GM19328 (cell line): ENCODE measurements around the gene TSHZ3.

ENCODE experiments used
- ATAC-seq: cut with Tn5 transposase; IDR thresholded peaks from one replicate; pipeline ENCODE4 v1.9.1; 2021; ENCODE audit warnings: mild to moderate bottlenecking, moderate library complexity; ENCODE audit not compliant: unreplicated experiment

The TSHZ3 gene

GRCh38 chr19:31354799-31355664 lies 5.8 kb upstream of the TSHZ3 start:
- no peak for ATAC-seq

DNA sequence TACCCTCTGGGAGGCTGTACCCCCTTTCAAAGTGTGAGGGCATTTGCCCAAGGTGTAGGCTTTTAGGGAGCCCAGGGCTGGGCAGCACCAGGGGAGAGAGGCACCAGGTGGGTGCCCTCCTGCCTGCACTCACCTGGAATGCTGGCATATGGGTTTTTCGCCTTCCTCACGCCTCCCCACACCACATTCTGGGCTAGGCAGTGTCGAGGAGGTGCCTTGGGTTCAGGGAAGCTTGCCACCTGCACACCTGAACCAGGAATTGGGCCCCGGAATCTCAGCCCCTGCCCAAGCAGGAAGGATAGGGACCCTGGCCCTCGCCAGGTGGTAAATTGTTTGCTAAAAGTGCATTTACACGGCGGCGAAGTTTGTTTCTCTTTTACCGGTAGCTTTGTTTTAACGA lies 5.1 kb upstream of the TSHZ3 start:
- no peak for ATAC-seq

GRCh38 chr19:31353833-31354232 lies 4.6 kb upstream of the TSHZ3 start:
- no peak for ATAC-seq

- no peak for ATAC-seq
Observed at GRCh38 chr19:31352782-31353651, 3.8 kb upstream of the TSHZ3 start.

GRCh38 chr19:31352296-31352781 lies 3.1 kb upstream of the TSHZ3 start:
- no peak for ATAC-seq

- ATAC-seq, result no peak
Observed at GRCh38 chr19:31351855-31352195, 2.6 kb upstream of the TSHZ3 start.

DNA sequence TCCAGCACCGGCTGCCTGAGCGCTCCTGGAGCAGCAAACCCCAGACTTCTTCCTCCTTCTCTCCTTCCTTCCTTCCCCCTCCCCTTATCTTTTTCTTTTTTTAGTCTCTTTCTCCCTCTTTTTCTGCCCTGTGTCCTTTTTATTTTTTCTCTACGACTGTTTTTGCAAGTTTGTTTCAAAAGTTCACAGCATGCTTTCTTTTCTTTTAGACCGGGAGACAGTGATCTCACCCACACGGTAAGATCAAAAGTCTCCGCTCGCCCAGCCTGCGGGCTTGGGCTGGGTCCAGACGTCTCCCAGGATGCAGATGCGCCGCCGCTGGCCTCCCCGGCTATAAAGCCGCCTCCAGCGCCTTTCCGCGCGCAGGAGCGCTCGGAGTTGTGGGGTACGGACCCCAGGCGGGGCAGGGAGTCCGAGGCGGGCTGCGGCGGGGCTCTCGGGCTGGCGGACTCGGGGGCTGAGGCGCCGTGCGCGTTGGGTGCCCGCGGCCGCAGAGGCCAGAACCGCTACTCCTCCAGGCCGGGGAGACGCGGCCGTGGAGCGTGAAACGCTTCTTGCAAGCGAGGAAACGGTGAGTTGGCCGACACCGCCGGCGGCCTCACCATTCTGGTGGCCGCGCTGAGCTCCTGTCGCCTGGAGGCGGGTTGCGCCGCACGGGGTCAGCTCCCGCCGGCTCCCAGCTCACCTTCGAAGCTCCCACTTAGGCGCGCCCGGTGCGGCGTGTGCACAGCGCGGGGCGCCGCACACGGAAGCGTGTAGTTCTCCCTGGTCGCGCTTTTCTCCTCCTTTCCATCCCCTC lies 2.0 kb upstream of the TSHZ3 start:
- ATAC-seq, result no peak

GRCh38 chr19:31350693-31351055 lies 1.4 kb upstream of the TSHZ3 start:
- ATAC-seq, result no peak

GRCh38 chr19:31350033-31350692 lies 927 bp upstream of the TSHZ3 start:
- no peak for ATAC-seq

DNA sequence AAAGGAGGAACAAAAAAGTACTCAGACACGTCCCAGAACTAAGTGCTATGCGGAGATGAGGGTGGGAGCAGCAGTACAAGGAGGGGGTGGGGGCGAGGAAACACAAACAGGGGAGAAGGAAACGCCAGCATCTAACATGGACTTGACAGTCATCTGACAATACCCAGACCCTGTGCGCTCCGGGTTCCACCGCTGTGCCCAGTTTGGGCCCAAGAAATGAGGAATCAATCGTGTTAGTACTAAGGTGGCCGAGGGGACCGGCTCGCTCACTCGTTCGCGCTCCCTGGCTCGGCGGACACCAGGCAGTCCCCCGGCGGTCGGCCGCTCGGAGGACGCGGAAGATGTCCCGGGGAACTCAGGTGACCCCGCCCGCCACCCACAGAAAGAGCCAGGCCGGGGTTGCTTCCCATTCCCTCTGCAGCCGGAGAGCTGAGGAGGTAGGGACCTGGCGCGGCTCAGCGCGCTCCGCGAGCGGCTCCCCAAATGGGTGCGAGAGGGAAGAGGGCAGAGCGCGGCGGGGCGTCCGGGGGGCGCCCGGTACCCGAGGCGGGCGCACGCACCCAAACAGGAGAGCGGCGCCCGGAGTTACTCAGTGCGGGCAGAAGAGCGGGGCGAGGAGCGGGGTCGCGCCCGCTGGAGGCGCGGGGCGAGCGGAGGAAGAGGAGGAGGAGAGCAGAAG lies 616 bp downstream of the TSHZ3 start:
- no peak for ATAC-seq

DNA sequence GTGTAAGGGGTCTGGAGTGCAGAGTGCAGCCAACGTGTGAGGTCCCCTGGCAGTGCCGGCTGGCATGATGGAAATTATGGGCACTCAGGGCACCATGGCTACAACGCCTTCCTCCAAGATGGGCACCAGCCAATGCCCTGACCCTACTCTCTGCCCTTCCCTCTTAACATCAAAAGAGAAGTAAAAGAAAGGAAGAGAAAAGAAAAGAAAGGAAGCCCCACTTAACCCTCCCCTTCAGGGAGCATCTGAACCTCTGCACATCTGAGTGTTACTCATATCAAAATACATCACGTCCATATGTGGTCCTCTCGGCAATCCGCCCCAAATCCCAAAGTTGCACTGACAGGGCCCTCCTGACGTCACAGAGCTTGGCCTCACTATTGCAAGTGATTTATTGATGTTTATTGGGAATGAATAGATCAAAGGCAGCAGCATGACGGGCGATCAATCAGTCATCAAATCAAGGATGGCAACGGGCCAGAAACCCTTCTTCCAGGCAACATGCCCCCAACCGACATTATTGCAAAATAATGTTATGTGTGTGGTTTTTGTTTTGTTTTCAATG lies 1.3 kb downstream of the TSHZ3 start:
- ATAC-seq, result no peak

DNA sequence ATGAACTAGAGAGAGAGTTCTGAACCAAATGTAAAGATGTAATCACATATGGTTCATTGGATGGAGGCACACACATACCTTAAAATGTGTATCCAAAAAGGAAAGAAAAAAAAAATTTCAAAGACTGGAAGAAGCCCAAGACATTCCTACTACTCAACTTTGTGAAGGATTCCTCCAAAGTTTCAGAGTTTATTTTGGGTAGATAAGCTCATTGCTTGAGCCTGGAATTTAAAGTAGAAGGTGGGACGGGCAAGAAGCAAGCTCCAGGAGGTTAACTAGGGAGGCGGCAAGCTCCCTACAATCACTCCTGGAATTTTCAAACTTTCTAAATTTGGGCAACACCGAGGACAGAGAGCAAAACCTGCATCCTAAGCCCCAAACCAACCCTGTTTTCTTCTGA lies 1.9 kb downstream of the TSHZ3 start:
- ATAC-seq, result no peak

- no peak for ATAC-seq
Observed at GRCh38 chr19:31346184-31347059, 2.8 kb downstream of the TSHZ3 start.

DNA sequence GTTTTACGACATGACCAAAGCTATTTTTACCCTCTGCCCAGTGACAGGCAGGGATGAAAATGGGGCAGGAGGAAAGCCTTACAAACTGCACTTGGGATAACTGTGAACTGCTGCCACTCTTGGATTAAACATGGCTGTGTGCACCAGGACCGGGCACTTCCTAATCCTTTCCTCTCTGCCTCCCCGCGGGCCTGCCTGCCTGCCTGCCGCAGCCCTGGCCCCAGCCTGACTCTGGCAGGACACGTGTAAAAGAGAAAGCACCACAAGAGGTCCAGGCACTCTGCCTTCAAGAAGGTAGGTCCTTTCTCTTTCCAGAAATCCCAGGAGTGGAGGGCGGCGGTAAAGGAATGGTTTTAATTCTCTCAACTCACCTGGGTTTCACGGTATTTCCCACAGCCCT lies 4.8 kb downstream of the TSHZ3 start:
- no peak for ATAC-seq

- no peak for ATAC-seq
Observed at GRCh38 chr19:31342926-31343325, 6.3 kb downstream of the TSHZ3 start.

DNA sequence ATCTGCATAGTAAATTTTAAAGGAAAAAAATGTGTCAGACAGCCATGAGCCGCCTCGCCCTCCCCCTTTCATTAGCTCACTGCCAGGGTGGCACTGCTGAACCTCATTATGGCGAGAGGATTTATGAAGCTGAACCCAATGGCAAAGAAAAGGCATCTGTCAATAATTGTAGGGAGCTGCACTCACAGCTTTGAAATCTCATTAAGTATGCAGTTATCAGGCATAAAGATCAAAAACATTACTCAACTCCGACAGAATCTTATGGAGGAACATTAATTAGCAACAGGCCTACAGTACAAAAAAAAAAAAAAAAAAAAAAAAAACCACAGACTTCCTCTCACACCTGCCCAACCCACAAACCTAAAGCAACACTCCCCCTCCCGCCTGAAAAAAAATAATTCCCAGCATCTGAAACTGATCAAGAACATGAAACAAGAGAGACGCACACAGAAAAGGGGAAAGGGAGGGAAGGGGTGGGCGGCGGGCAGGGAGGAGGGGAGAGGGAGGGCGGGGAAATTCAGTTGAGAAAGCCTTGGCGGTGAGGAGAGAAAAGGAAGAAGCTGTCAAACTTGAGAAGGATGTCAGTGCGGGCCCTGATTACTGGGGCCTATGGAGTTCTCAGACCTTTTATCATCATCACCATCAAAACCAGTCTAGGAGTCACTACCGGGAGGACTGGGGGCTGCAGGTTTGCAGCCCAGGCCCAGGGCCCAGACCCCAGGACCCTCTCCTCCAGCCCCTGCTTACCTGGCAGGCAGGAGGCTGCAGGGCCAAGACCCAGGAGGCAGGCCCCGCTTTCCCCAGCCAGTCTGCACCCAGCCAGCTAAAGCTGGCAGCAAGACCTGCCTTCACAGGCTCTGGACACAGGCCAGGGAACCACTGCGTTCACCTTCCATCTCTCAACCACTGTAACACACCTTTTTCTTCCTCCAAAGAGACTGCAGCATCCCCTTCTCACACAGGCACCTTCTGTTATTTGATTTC lies 8.9 kb downstream of the TSHZ3 start:
- no peak for ATAC-seq

DNA sequence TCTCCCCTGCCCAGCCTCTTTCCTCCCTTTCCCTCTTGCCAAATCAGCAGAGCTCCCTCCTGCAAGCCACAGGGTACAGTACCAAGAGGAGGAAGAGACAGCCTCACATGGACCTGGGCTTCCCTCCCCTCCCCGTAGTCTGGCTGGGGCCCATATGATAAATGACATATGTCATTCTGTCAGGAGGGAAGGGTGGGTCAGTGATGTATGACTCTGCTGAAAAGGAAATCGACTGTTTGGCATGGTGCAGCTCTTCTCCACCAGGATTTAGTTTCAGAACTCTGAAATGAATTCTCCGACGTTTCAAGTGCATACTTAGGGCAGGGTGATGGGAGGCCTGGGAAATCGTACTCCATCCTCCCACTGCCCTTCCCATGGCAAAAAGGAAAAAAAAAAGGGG lies 9.8 kb downstream of the TSHZ3 start:
- ATAC-seq, result no peak
